Brain microvascular endothelial cell (primary cell): Measurements from ENCODE around the gene SLC66A2.

Experiments
- DNase-seq: peaks from one replicate; pipeline ENCODE4 v3.0.0-alpha.2; 2020
- H3K27ac ChIP-seq: fragments of 250-450 bp; sonication (Bioruptor Pico); 2 replicates; pipeline ENCODE4 v1.5.1; 2020; ENCODE audit warnings: mild to moderate bottlenecking, moderate library complexity
- H3K27me3 ChIP-seq: fragments of 250-450 bp; sonication (Bioruptor Pico); replicated peaks from 2 replicates; pipeline ENCODE4 v1.5.1; 2020; ENCODE audit warnings: mild to moderate bottlenecking
- H3K36me3 ChIP-seq: fragments of 250-450 bp; sonication (Bioruptor Pico); replicated peaks from 2 replicates; pipeline ENCODE4 v1.5.1; 2020; ENCODE audit warnings: mild to moderate bottlenecking
- H3K4me3 ChIP-seq: 2 replicates; pipeline ENCODE4 v1.5.1; 2011; ENCODE audit warnings: low read depth, mild to moderate bottlenecking, control low read depth, low read length, moderate library complexity
- in situ Hi-C: cut with HindIII; loops from 2 replicates; pipeline ENCODE4 v1.10.0; 2017; ENCODE audit warnings: low sequenced_read_pairs, low pct_ligation_motif_present
- TF ChIP-seq, protein P1 (sequence below): IDR thresholded peaks from 2 replicates; pipeline ENCODE4 v1.5.1; 2011; ENCODE audit warnings: low read depth, mild to moderate bottlenecking, moderate library complexity, low read length, control low read depth, inconsistent platforms; ENCODE audit errors: missing control alignments

SLC66A2 gene

DNA sequence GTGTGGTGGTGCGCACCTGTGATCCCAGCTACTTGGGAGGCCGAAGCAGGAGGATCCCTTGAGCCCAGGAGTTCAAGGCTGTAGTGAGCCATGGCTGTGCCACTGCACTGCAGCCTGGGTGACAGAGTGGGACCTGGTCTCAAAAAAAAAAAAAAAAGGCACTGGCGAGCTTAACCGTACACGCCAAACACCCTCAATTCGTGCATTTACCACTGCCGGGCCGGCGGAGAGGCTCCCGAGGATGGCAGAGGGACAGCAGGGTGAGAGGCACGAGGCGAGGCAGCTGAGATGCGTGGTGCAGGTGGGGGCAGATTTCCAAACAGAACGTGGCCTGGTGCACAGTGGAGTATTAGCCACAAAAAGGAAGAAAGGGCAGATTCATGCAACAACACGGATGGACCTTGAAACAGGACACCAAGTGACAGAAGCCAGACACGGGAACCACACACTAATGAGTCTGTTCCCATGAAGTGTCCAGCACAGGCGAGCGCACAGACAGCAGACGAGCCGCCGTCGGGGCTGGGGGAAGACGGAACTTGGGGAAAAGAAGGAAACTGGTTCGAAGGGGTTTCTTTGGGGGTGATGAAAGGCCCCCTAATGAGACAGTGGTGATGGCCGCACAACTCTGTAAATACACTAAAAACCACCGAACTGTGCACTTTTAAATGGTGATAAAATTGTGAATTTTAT is 27.4 kb downstream of the SLC66A2 start:
- Histone ChIP-seq H3K4me3 (no peak overlapping the region), H3K27ac (no peak overlapping the region), H3K27me3 (no peaks in the 10 kb centered on the region), H3K36me3 (peaks cover 4% of the 10 kb centered on the region)
- TF ChIP-seq, protein P1, sequence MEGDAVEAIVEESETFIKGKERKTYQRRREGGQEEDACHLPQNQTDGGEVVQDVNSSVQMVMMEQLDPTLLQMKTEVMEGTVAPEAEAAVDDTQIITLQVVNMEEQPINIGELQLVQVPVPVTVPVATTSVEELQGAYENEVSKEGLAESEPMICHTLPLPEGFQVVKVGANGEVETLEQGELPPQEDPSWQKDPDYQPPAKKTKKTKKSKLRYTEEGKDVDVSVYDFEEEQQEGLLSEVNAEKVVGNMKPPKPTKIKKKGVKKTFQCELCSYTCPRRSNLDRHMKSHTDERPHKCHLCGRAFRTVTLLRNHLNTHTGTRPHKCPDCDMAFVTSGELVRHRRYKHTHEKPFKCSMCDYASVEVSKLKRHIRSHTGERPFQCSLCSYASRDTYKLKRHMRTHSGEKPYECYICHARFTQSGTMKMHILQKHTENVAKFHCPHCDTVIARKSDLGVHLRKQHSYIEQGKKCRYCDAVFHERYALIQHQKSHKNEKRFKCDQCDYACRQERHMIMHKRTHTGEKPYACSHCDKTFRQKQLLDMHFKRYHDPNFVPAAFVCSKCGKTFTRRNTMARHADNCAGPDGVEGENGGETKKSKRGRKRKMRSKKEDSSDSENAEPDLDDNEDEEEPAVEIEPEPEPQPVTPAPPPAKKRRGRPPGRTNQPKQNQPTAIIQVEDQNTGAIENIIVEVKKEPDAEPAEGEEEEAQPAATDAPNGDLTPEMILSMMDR: no peak
- in situ Hi-C loops: no loop called here
- no peak for DNase-seq

DNA sequence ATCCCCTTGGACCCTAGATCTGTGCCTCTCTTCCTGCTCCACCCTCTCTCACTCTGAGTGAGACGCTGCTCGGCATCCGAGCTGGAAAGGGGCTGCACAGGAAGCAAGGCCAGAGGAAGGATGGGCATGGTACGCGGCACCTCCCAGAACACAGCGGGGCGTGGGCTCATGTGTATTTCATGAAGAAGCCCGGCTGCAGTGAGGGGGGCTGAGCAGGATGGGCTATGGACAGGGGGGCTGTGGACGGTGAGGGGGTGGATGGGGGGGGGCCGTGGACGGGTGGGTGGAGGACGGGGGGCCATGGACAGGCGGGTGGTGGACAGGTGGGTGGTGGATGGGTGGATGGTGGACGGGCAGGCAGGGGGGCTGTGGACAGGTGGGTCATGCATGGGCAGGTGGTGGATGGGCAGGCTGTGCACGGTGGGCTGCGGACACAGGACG is 28.5 kb downstream of the SLC66A2 start:
- in situ Hi-C loops: no loop called here

DNA sequence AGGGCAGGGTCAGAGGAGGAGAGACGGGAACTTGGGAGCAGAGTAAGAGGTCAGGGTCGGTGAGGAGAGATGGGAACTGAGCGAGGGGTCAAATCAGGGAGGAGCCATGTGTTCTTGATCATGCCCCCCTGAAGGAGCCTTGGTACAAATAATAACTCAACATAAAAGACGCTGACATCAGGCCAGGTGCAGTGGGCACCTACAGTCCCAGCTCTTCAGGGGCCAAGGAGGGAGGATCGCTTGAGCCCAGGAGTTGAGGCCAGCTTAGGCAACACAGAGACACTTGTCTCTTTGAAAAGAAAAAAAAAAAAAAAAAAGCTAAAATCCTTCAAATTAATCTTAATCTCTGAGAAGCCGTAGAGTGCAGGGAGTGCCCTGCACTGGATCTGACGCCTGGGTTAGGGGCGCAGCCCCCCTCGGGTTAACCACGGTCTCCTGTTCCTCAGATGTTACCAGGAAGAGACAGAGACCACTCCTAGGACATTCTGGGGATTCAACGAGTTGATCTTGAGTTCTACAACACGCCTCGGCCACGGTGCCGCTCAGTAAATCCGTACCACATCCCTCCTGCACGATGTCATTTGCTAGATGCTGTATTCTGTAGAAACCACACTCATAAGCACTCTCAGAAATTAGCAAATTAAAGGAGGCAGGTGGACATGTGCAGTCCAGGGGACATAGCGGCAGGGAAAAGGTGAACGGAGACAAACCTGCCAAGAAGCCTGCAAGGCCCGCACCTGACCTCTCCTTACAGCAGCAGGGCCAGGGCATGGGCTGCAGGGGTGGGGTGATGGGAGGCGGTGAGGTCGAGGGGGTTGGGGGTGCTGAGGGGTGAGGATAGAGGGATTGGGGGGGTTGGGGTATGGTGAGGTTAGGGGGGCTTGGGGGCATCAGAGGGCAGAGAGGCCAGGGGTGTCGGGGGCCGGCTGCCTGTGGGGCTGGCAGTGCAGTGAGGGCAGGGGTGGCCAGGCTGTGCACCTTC is 29.2 kb downstream of the SLC66A2 start:
- TF ChIP-seq, protein P1: no peak
- no peak overlapping the region for H3K27ac ChIP-seq
- no peak overlapping the region for H3K4me3 ChIP-seq
- peaks cover 7% of the 10 kb centered on the region for H3K36me3 ChIP-seq
- in situ Hi-C loops: no loop called here
- H3K27me3 ChIP-seq: no peaks in the 10 kb centered on the region
- no peak for DNase-seq

More for the DNA sequence above, 28.5 kb downstream of the SLC66A2 start:
- no peak overlapping the region for H3K4me3 ChIP-seq
- DNase-seq: no peak
- H3K27me3 ChIP-seq: no peaks in the 10 kb centered on the region
- H3K27ac ChIP-seq: no peak overlapping the region
- H3K36me3 ChIP-seq: peaks cover 7% of the 10 kb centered on the region
- TF ChIP-seq, protein P1: no peak

DNA sequence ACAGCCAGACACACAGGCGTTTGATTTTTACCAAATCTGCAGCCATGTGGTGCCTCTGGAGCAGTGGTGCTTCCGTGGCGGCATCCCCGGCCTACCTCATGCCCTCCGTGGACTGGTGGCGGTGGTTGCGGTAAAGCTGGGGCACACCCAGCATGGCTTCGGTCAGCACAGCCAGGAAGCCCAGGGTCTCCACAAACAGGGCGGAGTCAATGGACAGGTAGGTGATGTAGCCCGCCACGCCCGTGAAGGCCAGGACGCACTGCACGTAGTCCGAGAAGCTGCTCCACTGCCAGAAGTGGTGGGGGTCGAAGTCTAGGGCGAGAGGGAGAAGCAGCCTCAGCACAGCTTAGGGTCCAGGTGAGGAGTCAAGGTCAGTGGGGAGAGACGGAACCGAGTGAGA is 32.4 kb downstream of the SLC66A2 start:
- in situ Hi-C loops: no loop called here
- Histone ChIP-seq H3K4me3 (no peak overlapping the region), H3K27ac (no peak overlapping the region), H3K27me3 (no peaks in the 10 kb centered on the region), H3K36me3 (peaks cover 14% of the 10 kb centered on the region)
- TF ChIP-seq, protein P1: no peak
- no peak for DNase-seq

DNA sequence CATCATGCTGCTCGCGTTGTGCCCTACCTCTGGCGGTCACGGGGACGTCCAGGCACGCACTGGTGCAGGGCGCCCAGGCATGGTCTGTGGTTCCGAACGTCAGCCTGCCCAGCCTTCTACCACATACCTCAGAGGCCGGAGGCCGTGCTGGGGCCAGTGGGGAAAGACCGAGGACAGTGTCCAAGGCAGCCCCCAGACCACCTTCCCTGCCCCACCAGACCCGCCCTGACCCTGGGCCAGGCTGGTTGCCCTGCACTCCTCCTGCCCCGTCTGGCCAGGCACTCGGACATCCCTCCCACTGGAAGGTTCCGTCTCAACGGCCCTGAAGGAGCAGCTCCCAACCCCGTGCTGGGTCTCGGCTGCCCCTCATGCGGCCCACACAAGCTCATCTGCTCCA is 32.8 kb downstream of the SLC66A2 start:
- Histone ChIP-seq H3K36me3 (peaks cover 14% of the 10 kb centered on the region), H3K27ac (no peak overlapping the region), H3K4me3 (no peak overlapping the region), H3K27me3 (no peaks in the 10 kb centered on the region)
- in situ Hi-C loops: no loop called here
- no peak for DNase-seq
- TF ChIP-seq, protein P1: no peak
